ENCODE data around the gene AP1G1.
"Not testable (repeated sequence)": the region's sequence is repeated elsewhere in the genome, so short reads cannot be mapped to it uniquely, and the experiment has no call there.

Gene AP1G1

DNA sequence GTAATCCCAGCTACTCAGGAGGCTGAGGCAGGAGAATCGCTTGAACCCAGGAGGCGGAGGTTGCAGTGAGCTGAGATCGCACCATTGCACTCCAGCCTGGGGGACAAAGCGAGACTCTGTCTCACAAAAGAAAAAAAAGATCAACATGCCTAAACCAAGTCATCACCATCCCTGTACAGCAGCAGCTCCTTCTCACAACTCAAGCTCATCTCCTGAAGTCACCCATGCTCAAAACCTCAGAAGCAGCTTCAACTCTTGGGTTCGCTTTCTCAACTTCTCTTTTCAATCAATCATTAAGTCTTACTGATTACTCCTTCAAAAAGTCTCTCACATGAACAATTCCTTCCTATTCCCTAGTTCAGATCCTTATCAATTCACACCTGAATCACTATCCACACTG is 115.5 kb downstream of the AP1G1 start:
- no peak for DNase-seq

DNA sequence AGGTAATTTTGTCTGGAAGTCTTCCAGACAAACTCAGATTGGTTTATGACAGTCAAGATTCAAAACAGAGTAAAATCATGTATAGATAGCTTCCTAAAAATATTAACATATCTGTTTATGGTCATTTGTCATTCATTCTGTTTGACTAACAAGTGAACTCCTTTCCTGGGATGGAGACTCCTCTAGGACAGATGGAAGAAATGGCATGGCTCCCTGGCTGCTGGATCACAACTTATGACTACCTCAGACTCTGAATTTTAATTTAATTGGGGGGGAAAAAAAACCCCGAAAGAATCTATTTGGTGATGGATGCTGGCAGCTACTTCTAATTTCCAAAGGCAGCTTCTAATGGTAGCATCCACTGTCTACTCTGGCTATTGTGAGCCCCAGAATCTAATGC is 118.7 kb downstream of the AP1G1 start:
- DNase-seq = no peak

DNA sequence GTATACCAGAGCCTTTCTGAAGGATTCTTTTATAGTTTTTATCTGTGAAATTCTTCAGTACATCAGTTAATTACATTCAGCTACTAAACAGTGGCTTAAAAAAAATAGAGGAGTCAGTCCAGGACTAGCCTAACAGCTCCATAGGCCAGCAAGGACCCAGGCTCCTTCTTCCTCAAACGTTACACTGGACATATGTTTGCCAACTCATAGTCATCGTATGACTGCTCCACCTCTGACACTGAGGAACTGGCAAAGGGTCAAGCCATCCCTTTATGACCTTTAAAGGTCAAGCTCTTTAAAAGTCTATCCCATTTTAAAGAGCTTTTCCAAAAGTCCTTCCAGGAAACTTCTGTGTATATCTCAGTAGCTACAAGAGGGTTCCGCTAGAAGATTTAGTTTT is 120.8 kb downstream of the AP1G1 start:
- no peak for DNase-seq

DNA sequence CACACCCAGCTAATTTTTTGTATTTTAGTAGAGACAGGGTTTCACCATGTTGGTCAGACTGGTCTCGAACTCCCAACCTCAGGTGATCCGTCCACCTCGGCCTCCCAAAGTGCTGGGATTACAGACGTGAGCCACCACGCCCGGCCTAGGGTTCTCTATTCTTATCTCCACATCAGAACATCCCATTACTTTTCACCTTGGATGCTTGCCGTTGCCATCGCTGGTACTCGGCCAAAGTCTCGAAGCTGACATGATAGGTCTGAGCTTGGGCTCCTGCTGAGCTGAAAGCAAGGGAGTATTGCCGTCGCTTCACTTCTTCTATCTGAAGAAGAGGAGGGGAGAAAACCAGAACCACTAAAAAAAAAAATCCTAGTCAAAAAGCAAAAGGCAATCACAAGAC is 124.4 kb downstream of the AP1G1 start:
- DNase-seq = not testable (repeated sequence)

DNA sequence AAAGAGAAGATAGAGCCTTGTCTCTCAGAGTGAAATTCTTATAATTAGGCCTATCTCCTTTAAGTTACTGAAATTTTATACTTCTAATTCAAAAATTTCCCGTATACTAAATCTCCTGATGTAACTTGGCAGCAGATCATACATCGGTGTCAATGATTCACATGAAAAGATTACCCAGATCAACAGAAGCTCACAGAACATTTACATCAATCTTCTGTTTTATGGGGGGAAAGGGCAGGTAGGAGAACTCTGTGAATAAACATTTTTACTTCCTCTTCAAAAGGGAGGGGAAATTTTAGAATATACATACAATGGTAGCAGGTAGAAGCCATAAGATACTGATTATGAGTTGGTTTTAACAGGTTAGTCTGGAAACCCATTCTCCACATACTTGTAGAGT is 127.3 kb downstream of the AP1G1 start:
- no peak for DNase-seq

Measured in NCI-H1930 (cell line).